Measurements from ENCODE around the gene KLHL24.

DNA sequence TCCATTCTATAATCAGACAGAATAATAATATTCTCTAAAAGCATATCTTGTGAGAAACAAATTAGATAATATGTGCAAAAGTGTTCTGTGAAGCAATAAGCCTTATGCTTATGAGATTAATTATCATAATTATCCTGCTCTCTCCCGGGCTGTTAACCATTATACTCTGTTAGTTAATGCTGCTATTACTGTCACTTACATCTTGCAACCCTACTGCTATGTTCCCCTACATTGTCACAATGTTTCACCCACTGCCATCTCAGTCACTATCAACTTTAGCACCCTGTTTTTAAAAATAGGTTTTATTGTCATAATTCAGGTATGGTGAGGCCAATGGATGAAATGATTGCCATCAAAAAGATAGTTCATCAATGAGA, 15.2 kb upstream of the KLHL24 start:
- no peak for TF ChIP-seq SP1 (IDR thresholded peaks at IDR 0.05)
- TF ChIP-seq L3MBTL2 (conservative IDR thresholded peaks at IDR 0.05): no peak
- no peak for TF ChIP-seq NFRKB (IDR thresholded peaks at IDR 0.05)
- no peak for TF ChIP-seq ARNT (IDR thresholded peaks at IDR 0.05)
- no peak for TF ChIP-seq FOXK2 (IDR thresholded peaks at IDR 0.05)
- no peak for TF ChIP-seq ZNF384 (IDR thresholded peaks at IDR 0.05)
- no peak for TF ChIP-seq FOXM1 (IDR thresholded peaks at IDR 0.05; ENCODE audit: borderline replicate concordance)
- TF ChIP-seq BHLHE40 (IDR thresholded peaks at IDR 0.05; ENCODE audit: borderline replicate concordance): no peak
- no peak for TF ChIP-seq LEF1 (IDR thresholded peaks at IDR 0.05; ENCODE audit: borderline replicate concordance)
- TF ChIP-seq HDGF (IDR thresholded peaks at IDR 0.05; ENCODE audit: borderline replicate concordance): no peak

Measured in HEK293T (cell line).